Smooth muscle cell (in vitro differentiated cells): ENCODE data around the gene BRAP. TPM values are rescaled to one million over a fixed set of nuclear protein-coding genes. Genes with fewer than 3 reads are reported as not detected.

ENCODE experiments used
- DNase-seq: peaks from one replicate; lab custom pipeline; 2025; ENCODE audit not compliant: unreplicated experiment; lab: John Stamatoyannopoulos, UW
- H2AFZ ChIP-seq: fragments of 200-600 bp; sonication (generic); 2 replicates; pipeline ENCODE4 v1.6.0; 2016; ENCODE audit warnings: antibody characterized with exemption, low read depth, mild to moderate bottlenecking
- H3F3A ChIP-seq: fragments of 200-600 bp; sonication (generic); 2 replicates; pipeline ENCODE4 v1.6.0; 2017; ENCODE audit warnings: antibody characterized with exemption, low read depth
- H3K27ac ChIP-seq: fragments of 200-600 bp; sonication (generic); 2 replicates; pipeline ENCODE4 v1.5.1; 2016; ENCODE audit warnings: low read depth, mild to moderate bottlenecking
- H3K27me3 ChIP-seq: fragments of 200-600 bp; sonication (generic); 2 replicates; pipeline ENCODE4 v1.6.1; 2016; ENCODE audit warnings: low read depth, mild to moderate bottlenecking
- H3K36me3 ChIP-seq: fragments of 200-600 bp; sonication (generic); 2 replicates; pipeline ENCODE4 v1.5.1; 2016; ENCODE audit warnings: low read depth
- H3K4me1 ChIP-seq: fragments of 200-600 bp; sonication (generic); 2 replicates; pipeline ENCODE4 v1.5.1; 2016; ENCODE audit warnings: low read depth
- H3K4me2 ChIP-seq: fragments of 200-600 bp; sonication (generic); 2 replicates; pipeline ENCODE4 v1.6.0; 2016; ENCODE audit warnings: mild to moderate bottlenecking
- H3K4me3 ChIP-seq: fragments of 200-600 bp; sonication (generic); 2 replicates; pipeline ENCODE4 v1.5.1; 2016; ENCODE audit warnings: mild to moderate bottlenecking
- H3K79me2 ChIP-seq: fragments of 200-600 bp; sonication (generic); 2 replicates; pipeline ENCODE4 v1.6.0; 2016; ENCODE audit warnings: low read depth, mild to moderate bottlenecking
- H3K9ac ChIP-seq: fragments of 200-600 bp; sonication (generic); 2 replicates; pipeline ENCODE4 v1.6.0; 2016; ENCODE audit warnings: low read depth
- H3K9me3 ChIP-seq: fragments of 200-600 bp; sonication (generic); replicated peaks from 2 replicates; pipeline ENCODE4 v1.5.1; 2016; ENCODE audit warnings: low read depth
- H4K20me1 ChIP-seq: fragments of 200-600 bp; sonication (generic); 2 replicates; pipeline ENCODE4 v1.6.0; 2016; ENCODE audit warnings: low read depth
- CTCF ChIP-seq: fragments of 200-600 bp; sonication (generic); IDR thresholded peaks from 2 replicates; pipeline ENCODE4 v1.5.1; 2017; ENCODE audit warnings: borderline replicate concordance, mild to moderate bottlenecking, antibody characterized with exemption; ENCODE audit not compliant: insufficient read depth, poor library complexity, severe bottlenecking
- WGBS: methylation state at CpG from one replicate; pipeline ENCODE4 v1.1.7; 2016; ENCODE audit warnings: low lambda C conversion rate; 5-methylcytosine and 5-hydroxymethylcytosine counted together
- polyA plus RNA-seq: library from polyadenylated mRNA; unstranded; fragments of >200 nt; fragmentation: Nextera tagmentation; extraction: Ambion mirVana; gene quantifications from 2 replicates; pipeline ENCODE4 v1.2.1, GENCODE V29; 2016
- total RNA-seq: library from RNA; depleted of rRNA; stranded (reverse); fragments of >200 nt; gene quantifications from 2 replicates; pipeline ENCODE4 v1.2.3, GENCODE V29; 2014

BRAP gene
- total and polyA plus RNA-seq, 2 experiments from 2014 or later: 16.4 to 18.8 TPM

GRCh38 chr12:111616177-111616623 lies 69.6 kb downstream of the BRAP start:
- no peak overlapping the region for H3K4me2 ChIP-seq
- H3K36me3 ChIP-seq: no peaks in the 10 kb centered on the region
- no peaks in the 10 kb centered on the region for H3K27me3 ChIP-seq
- no peak overlapping the region for H3K4me3 ChIP-seq
- no peak for DNase-seq
- no peaks in the 10 kb centered on the region for H3K9me3 ChIP-seq
- H4K20me1 ChIP-seq: no peaks in the 10 kb centered on the region
- TF ChIP-seq CTCF: no peak
- H2AFZ ChIP-seq: no peak overlapping the region
- no peaks in the 10 kb centered on the region for H3K79me2 ChIP-seq
- 70% methylated on average over 7 of the region's 7 CpGs for WGBS
- H3K4me1 ChIP-seq: no peaks in the 10 kb centered on the region
- no peak overlapping the region for H3K9ac ChIP-seq
- no peaks in the 10 kb centered on the region for H3F3A ChIP-seq
- H3K27ac ChIP-seq: no peak overlapping the region

DNA sequence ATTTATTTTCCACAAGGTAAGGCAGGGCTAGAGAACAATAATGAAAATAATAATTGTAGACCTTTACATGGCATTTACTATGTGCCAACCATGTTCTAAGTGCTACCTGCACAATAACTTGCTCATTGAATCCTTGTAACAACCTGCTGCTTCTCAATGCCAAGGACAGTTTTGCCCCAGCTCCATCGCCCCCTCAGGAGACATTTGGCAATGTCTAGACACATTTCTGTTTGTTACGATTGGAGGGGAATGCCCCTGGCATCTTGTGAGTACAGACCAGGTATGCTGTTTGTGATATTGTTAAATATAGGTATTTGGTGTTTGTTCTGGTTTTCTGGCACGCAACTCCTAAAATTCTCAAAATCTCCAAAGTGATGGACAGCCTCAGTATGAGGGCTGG lies 78.5 kb downstream of the BRAP start:
- no peak overlapping the region for H2AFZ ChIP-seq
- no peak overlapping the region for H3K4me3 ChIP-seq
- no peaks in the 10 kb centered on the region for H3K4me1 ChIP-seq
- no peaks in the 10 kb centered on the region for H3K79me2 ChIP-seq
- H3K9me3 ChIP-seq: no peaks in the 10 kb centered on the region
- DNase-seq: no peak
- H3K4me2 ChIP-seq: no peak overlapping the region
- no peak overlapping the region for H3K9ac ChIP-seq
- TF ChIP-seq CTCF: no peak
- no peaks in the 10 kb centered on the region for H3K27me3 ChIP-seq
- no peaks in the 10 kb centered on the region for H3F3A ChIP-seq
- WGBS: 86% methylated on average over 3 of the region's 3 CpGs
- H3K27ac ChIP-seq: no peak overlapping the region
- H4K20me1 ChIP-seq: no peaks in the 10 kb centered on the region
- H3K36me3 ChIP-seq: no peaks in the 10 kb centered on the region

DNA sequence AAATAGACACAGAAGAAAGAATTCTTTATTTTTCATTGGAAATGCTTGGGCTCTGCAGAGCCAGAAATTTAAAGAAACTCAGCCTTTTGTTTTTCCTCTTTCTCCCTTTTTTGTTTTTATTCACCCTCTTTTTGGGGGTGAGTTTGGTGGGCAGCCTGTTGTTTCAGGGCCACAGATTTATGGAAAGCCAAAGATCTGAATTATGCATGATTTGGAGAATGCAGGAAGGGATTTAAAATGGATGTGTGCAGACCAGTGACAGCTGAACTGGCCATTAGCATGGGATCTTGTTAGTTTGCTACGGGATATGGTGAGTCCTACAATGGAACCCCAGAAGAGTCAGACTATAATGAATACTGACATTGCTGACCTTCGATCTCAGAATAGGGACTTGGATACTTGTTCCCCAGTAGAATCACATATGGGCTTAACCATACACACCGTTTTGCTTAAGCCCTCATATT lies 79.0 kb downstream of the BRAP start:
- Histone ChIP-seq H3F3A (no peaks in the 10 kb centered on the region), H3K36me3 (no peaks in the 10 kb centered on the region), H3K9me3 (no peaks in the 10 kb centered on the region), H3K4me2 (no peak overlapping the region), H3K79me2 (peaks cover under 1% of the 10 kb centered on the region), H2AFZ (no peak overlapping the region), H3K9ac (no peak overlapping the region), H3K4me1 (no peaks in the 10 kb centered on the region), H3K27ac (no peak overlapping the region), H4K20me1 (no peaks in the 10 kb centered on the region), H3K27me3 (no peaks in the 10 kb centered on the region), H3K4me3 (no peak overlapping the region)
- TF ChIP-seq CTCF: no peak
- WGBS: 90% methylated on average over 3 of the region's 3 CpGs
- no peak for DNase-seq
